Cardiac fibroblast (primary cell): Measurements from ENCODE around the gene MCTP1.

ENCODE experiments used
- DNase-seq, 2 donors: peaks; one replicate each; pipeline versions ENCODE4 v3.0.0 to v3.0.0-alpha.2; 2010; ENCODE audit warnings: low read depth in 2 of 2
- H3K4me3 ChIP-seq, 2 donors: replicated peaks in 1 of 2; 1 replicate in 1 of 2; 2 replicates in 1 of 2; pipeline ENCODE4 v1.5.1; 2011; ENCODE audit warnings: low read depth in 2 of 2, low read length in 2 of 2, mild to moderate bottlenecking in 2 of 2, moderate library complexity in 1 of 2
- CTCF ChIP-seq: IDR thresholded peaks from one replicate; pipeline ENCODE4 v1.5.1; 2011; ENCODE audit warnings: low read depth, mild to moderate bottlenecking, low read length, inconsistent platforms

MCTP1 gene

GRCh38 chr5:94658272-94658671 is 626.6 kb downstream of the MCTP1 start:
- H3K4me3 ChIP-seq: no peak overlapping the region
- TF ChIP-seq CTCF: no peak
- DNase-seq: no peak
